Brain microvascular endothelial cell (primary cell): ENCODE measurements around the gene AKIP1.

Source experiments
- DNase-seq: peaks from one replicate; pipeline ENCODE4 v3.0.0-alpha.2; 2020
- H3K27ac ChIP-seq: fragments of 250-450 bp; sonication (Bioruptor Pico); 2 replicates; pipeline ENCODE4 v1.5.1; 2020; ENCODE audit warnings: mild to moderate bottlenecking, moderate library complexity
- H3K27me3 ChIP-seq: fragments of 250-450 bp; sonication (Bioruptor Pico); replicated peaks from 2 replicates; pipeline ENCODE4 v1.5.1; 2020; ENCODE audit warnings: mild to moderate bottlenecking
- H3K36me3 ChIP-seq: fragments of 250-450 bp; sonication (Bioruptor Pico); replicated peaks from 2 replicates; pipeline ENCODE4 v1.5.1; 2020; ENCODE audit warnings: mild to moderate bottlenecking
- H3K4me3 ChIP-seq: 2 replicates; pipeline ENCODE4 v1.5.1; 2011; ENCODE audit warnings: low read depth, mild to moderate bottlenecking, control low read depth, low read length, moderate library complexity
- CTCF ChIP-seq: IDR thresholded peaks from 2 replicates; pipeline ENCODE4 v1.5.1; 2011; ENCODE audit warnings: low read depth, mild to moderate bottlenecking, moderate library complexity, low read length, control low read depth, inconsistent platforms; ENCODE audit errors: missing control alignments
- in situ Hi-C: cut with HindIII; loops from 2 replicates; pipeline ENCODE4 v1.10.0; 2017; ENCODE audit warnings: low sequenced_read_pairs, low pct_ligation_motif_present

Gene AKIP1

DNA sequence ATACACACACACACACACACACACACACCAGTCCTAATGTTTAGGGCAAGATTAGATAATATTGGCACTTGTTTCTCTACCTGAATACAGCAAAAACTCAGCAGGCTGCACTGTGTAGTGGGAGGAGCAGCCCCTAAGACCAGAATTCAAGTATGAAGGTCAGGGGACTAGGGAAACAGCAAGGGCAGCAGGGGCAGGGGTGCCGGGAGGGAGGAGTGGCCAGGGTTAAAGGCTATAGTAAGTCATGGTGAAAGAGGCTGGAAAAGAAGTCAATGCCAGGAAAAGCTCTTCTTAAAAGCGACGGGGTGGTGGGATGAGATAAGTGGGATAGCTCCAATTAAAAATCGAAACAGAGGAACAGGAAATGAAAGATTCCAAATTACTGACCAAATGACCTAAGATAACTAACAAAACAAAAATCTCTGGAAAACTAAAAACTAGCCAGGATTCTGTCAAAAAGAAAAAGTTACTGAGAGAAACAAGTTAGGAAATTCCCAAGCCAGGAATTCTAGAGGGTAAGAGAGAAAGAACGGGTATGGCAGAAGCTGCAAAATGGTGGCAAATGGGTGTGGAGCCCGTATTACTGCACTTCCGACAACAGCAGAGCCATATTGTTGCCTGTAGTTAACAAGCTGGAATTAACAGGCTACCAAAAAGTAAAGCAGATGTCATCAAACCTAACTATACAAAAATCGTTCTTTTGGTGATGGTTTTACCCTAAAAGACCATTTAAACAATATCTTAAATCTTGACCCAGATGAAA is 30.5 kb downstream of the AKIP1 start:
- no peaks in the 10 kb centered on the region for H3K27me3 ChIP-seq
- no peak overlapping the region for H3K27ac ChIP-seq
- H3K4me3 ChIP-seq: no peak overlapping the region
- DNase-seq: no peak
- H3K36me3 ChIP-seq: no peaks in the 10 kb centered on the region
- no peak for TF ChIP-seq CTCF
- in situ Hi-C loops: no loop called here

DNA sequence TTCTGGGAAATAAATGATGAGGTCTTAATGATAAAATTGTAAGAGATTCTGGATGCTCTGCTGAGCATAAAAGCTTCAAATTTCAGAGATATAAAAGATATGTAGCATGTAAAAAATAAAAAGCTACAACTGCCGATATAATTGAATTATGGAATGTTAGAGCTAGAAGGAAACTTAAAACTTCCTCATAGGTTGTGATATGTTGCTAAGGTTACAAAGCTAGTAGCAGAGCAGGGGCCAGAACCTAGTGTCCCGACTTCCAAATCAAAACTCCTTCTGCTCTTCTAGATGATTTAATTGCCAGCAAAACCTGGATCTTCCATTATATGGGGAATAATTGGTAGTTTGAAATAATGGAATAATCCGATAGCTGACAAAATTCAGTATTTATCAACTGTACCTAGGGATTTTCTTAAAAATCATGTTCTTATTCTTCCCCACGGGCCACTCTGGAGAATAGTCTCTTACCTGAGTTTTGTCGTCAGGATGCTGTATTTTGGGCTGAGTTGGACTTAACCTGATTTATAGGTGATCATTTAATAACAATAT is 31.6 kb downstream of the AKIP1 start, which contains the start of gene ASCL3:
Gene ASCL3, minus strand, starts transcription at position 499 of the 549 bp plus-strand sequence. CDS start 4,855 bp downstream, outside the sequence.
- H3K4me3 ChIP-seq: no peak within 1 kb of the TSS
- no peak for DNase-seq
- no peaks in the 10 kb centered on the region for H3K27me3 ChIP-seq
- in situ Hi-C loops: no loop called here
- TF ChIP-seq CTCF: no peak
- H3K36me3 ChIP-seq: peaks cover 2% of the 10 kb centered on the region
- no peak within 1 kb of the TSS for H3K27ac ChIP-seq

- no peak overlapping the region for H3K27ac ChIP-seq
- H3K4me3 ChIP-seq: no peak overlapping the region
- no peak for TF ChIP-seq CTCF
- in situ Hi-C loops: no loop called here
- no peaks in the 10 kb centered on the region for H3K27me3 ChIP-seq
- no peak for DNase-seq
- H3K36me3 ChIP-seq: peaks cover 10% of the 10 kb centered on the region
Observed at GRCh38 chr11:8947230-8947943, 36.4 kb downstream of the AKIP1 start.

- no peak for TF ChIP-seq CTCF
- H3K36me3 ChIP-seq: peaks cover 16% of the 10 kb centered on the region
Observed at GRCh38 chr11:8948886-8949285, 37.9 kb downstream of the AKIP1 start.

DNA sequence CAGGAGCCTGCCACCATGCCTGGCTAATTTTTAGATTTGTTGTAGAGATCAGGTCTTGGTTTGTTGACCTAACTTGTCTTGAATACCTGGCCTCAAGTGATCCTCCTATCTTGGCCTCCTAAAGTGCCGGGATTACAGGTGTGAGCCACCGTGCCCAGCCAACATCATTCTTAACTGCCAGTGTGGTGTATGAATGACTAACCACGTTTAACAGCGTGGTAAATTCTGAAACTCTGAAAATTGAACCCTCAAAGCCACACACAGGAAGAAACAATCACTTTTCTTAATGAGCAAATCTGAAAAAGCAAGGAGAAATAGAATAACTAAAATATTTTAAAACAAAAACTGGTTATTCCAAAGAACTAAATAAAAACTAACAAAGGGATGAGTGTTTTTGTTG is 45.9 kb downstream of the AKIP1 start:
- in situ Hi-C loops: no loop called here
- no peak for TF ChIP-seq CTCF
- no peaks in the 10 kb centered on the region for H3K27me3 ChIP-seq
- DNase-seq: no peak
- no peak overlapping the region for H3K4me3 ChIP-seq
- H3K36me3 ChIP-seq: peaks cover 8% of the 10 kb centered on the region
- no peak overlapping the region for H3K27ac ChIP-seq

More at GRCh38 chr11:8948886-8949285, 37.9 kb downstream of the AKIP1 start:
- Histone ChIP-seq H3K27ac (no peak overlapping the region), H3K27me3 (no peaks in the 10 kb centered on the region), H3K4me3 (no peak overlapping the region)
- in situ Hi-C loops: no loop called here
- no peak for DNase-seq
